ENCODE data around the gene SLC9A3.

The SLC9A3 gene

GRCh38 chr5:437281-437771 is 86.9 kb downstream of the SLC9A3 start:
- no peak for TF ChIP-seq CTCF (IDR thresholded peaks at IDR 0.05; ENCODE audit: insufficient read depth, low read depth, low read length, missing control alignments)
- no peak overlapping the region for H3K4me3 ChIP-seq (ENCODE audit: low read length)
- no peak for DNase-seq (ENCODE audit: low read depth)

GRCh38 chr5:436641-436975 is 87.6 kb downstream of the SLC9A3 start:
- H3K4me3 ChIP-seq (ENCODE audit: low read length), result no peak overlapping the region
- no peak for TF ChIP-seq CTCF (IDR thresholded peaks at IDR 0.05; ENCODE audit: insufficient read depth, low read depth, low read length, missing control alignments)
- no peak for DNase-seq (ENCODE audit: low read depth)

- no peak overlapping the region for H3K4me3 ChIP-seq (ENCODE audit: low read length)
- TF ChIP-seq CTCF (IDR thresholded peaks at IDR 0.05; ENCODE audit: insufficient read depth, low read depth, low read length, missing control alignments), result peak; percentile 56
- DNase-seq (ENCODE audit: low read depth), result peak; percentile 36
Measured at GRCh38 chr5:435961-436640, 88.1 kb downstream of the SLC9A3 start.

GRCh38 chr5:435156-435790 is 89.0 kb downstream of the SLC9A3 start:
- no peak for DNase-seq (ENCODE audit: low read depth)
- TF ChIP-seq CTCF (IDR thresholded peaks at IDR 0.05; ENCODE audit: insufficient read depth, low read depth, low read length, missing control alignments), result no peak
- no peak overlapping the region for H3K4me3 ChIP-seq (ENCODE audit: low read length)

- H3K4me3 ChIP-seq (ENCODE audit: low read length), result no peak overlapping the region
- DNase-seq (ENCODE audit: low read depth), result no peak
- no peak for TF ChIP-seq CTCF (IDR thresholded peaks at IDR 0.05; ENCODE audit: insufficient read depth, low read depth, low read length, missing control alignments)
Measured at GRCh38 chr5:434443-435146, 89.7 kb downstream of the SLC9A3 start.

GRCh38 chr5:433836-434235 is 90.4 kb downstream of the SLC9A3 start:
- no peak for TF ChIP-seq CTCF (IDR thresholded peaks at IDR 0.05; ENCODE audit: insufficient read depth, low read depth, low read length, missing control alignments)
- no peak overlapping the region for H3K4me3 ChIP-seq (ENCODE audit: low read length)
- DNase-seq (ENCODE audit: low read depth), result no peak

Measured in epithelial cell of esophagus (primary cell).